HEK293 (cell line): ENCODE results near the gene TOMM70.

Experiments
- CTCF ChIA-PET: fragments of 350-600 bp; formaldehyde crosslinking; extraction: SDS; loops from one replicate; lab custom pipeline; 2021; ENCODE audit warnings: antibody characterized with exemption; lab: Yijun Ruan, JAX
- POLR2A ChIA-PET: fragments of 300-600 bp; formaldehyde crosslinking; extraction: SDS; loops from one replicate; lab custom pipeline; 2020; ENCODE audit warnings: antibody characterized with exemption, inconsistent platforms; lab: Yijun Ruan, JAX
- H3K27ac ChIP-seq: fragments of 200-500 bp; sonication (Bioruptor generic); 2 replicates; pipeline ENCODE4 v1.5.1; 2014; ENCODE audit warnings: low read depth, low read length, control low read depth, inconsistent platforms; ENCODE audit errors: extremely low read depth
- H3K36me3 ChIP-seq, 2 experiments: fragments of 200-500 bp in 1 of 2; sonication (Bioruptor generic) in 1 of 2; 1 replicate in 1 of 2; 2 replicates in 1 of 2; pipeline ENCODE4 v1.5.1; 2014 to 2017; ENCODE audit warnings: inconsistent platforms in 2 of 2, low read length in 2 of 2; ENCODE audit not compliant: control insufficient read depth in 2 of 2, insufficient read depth in 1 of 2
- H3K4me1 ChIP-seq: fragments of 200-500 bp; sonication (Bioruptor generic); 2 replicates; pipeline ENCODE4 v1.5.1; 2014; ENCODE audit warnings: mild to moderate bottlenecking, low read length, inconsistent platforms; ENCODE audit not compliant: control insufficient read depth, insufficient read depth
- H3K4me3 ChIP-seq: 2 replicates; pipeline ENCODE4 v1.5.1; 2011; ENCODE audit warnings: low read depth, mild to moderate bottlenecking, control low read depth, low read length, moderate library complexity
- H3K9me3 ChIP-seq: fragments of 200-500 bp; sonication (Bioruptor generic); 2 replicates; pipeline ENCODE4 v1.5.1; 2014; ENCODE audit warnings: low read depth, low read length, inconsistent platforms; ENCODE audit not compliant: control insufficient read depth, insufficient read depth
- GLI4 ChIP-seq: fragments of 450-650 bp; formaldehyde crosslinking; IDR thresholded peaks from 2 replicates; pipeline ENCODE4 v1.5.1; 2016; ENCODE audit warnings: missing biosample characterization, missing genetic modification characterization
- GLIS2 ChIP-seq: fragments of 450-650 bp; formaldehyde crosslinking; IDR thresholded peaks from 2 replicates; pipeline ENCODE4 v1.5.1; 2016; ENCODE audit warnings: missing biosample characterization, missing genetic modification characterization
- OVOL3 ChIP-seq: fragments of 450-650 bp; formaldehyde crosslinking; IDR thresholded peaks from 2 replicates; pipeline ENCODE4 v1.5.1; 2016; ENCODE audit warnings: missing biosample characterization, missing genetic modification characterization
- SETDB1 ChIP-seq: IDR thresholded peaks from one replicate; pipeline ENCODE4 v1.6.1; 2017; ENCODE audit warnings: mild to moderate bottlenecking, low read length, moderate library complexity, mixed read lengths; ENCODE audit not compliant: insufficient read length
- SP2 ChIP-seq: fragments of 450-650 bp; formaldehyde crosslinking; IDR thresholded peaks from 2 replicates; pipeline ENCODE4 v1.5.1; 2016; ENCODE audit warnings: missing biosample characterization, missing genetic modification characterization
- ZEB2 ChIP-seq: fragments of 450-650 bp; formaldehyde crosslinking; IDR thresholded peaks from 2 replicates; pipeline ENCODE4 v1.5.1; 2016; ENCODE audit warnings: missing biosample characterization, missing genetic modification characterization
- ZFP41 ChIP-seq: fragments of 450-650 bp; formaldehyde crosslinking; IDR thresholded peaks from 2 replicates; pipeline ENCODE4 v1.5.1; 2016; ENCODE audit warnings: missing biosample characterization, missing genetic modification characterization, borderline replicate concordance
- ZNF132 ChIP-seq: fragments of 450-650 bp; formaldehyde crosslinking; IDR thresholded peaks from 2 replicates; pipeline ENCODE4 v1.5.1; 2017; ENCODE audit warnings: missing biosample characterization, missing genetic modification characterization, borderline replicate concordance
- ZNF24 ChIP-seq: fragments of 450-650 bp; formaldehyde crosslinking; IDR thresholded peaks from 2 replicates; pipeline ENCODE4 v1.5.1; 2016; ENCODE audit warnings: missing biosample characterization, missing genetic modification characterization
- ZNF530 ChIP-seq: fragments of 450-650 bp; formaldehyde crosslinking; IDR thresholded peaks from 2 replicates; pipeline ENCODE4 v1.5.1; 2016; ENCODE audit warnings: low read depth, missing biosample characterization, missing genetic modification characterization
- ZNF621 ChIP-seq: fragments of 450-650 bp; formaldehyde crosslinking; IDR thresholded peaks from 2 replicates; pipeline ENCODE4 v1.5.1; 2017; ENCODE audit warnings: missing biosample characterization, missing genetic modification characterization
- ZNF624 ChIP-seq: fragments of 450-650 bp; formaldehyde crosslinking; IDR thresholded peaks from 2 replicates; pipeline ENCODE4 v1.5.1; 2017; ENCODE audit warnings: missing biosample characterization, missing genetic modification characterization
- TF ChIP-seq, protein P1 (sequence below): fragments of 450-650 bp; formaldehyde crosslinking; IDR thresholded peaks from 2 replicates; pipeline ENCODE4 v1.5.1; 2016; ENCODE audit warnings: missing biosample characterization, missing genetic modification characterization, low read depth
- TF ChIP-seq, protein P2 (sequence below): fragments of 450-650 bp; formaldehyde crosslinking; IDR thresholded peaks from 2 replicates; pipeline ENCODE4 v1.5.1; 2016; ENCODE audit warnings: missing biosample characterization, missing genetic modification characterization
- TF ChIP-seq, protein P3 (sequence below): fragments of 450-650 bp; formaldehyde crosslinking; IDR thresholded peaks from 2 replicates; pipeline ENCODE4 v1.5.1; 2017; ENCODE audit warnings: missing biosample characterization, missing genetic modification characterization
- TF ChIP-seq, protein P4 (sequence below): fragments of 450-650 bp; formaldehyde crosslinking; IDR thresholded peaks from 2 replicates; pipeline ENCODE4 v1.5.1; 2016; ENCODE audit warnings: missing biosample characterization, missing genetic modification characterization
- TF ChIP-seq, protein P5 (sequence below): fragments of 450-650 bp; formaldehyde crosslinking; conservative IDR thresholded peaks from 2 replicates; pipeline ENCODE4 v1.5.1; 2016; ENCODE audit warnings: low read depth, missing biosample characterization, missing genetic modification characterization

TOMM70 gene

DNA sequence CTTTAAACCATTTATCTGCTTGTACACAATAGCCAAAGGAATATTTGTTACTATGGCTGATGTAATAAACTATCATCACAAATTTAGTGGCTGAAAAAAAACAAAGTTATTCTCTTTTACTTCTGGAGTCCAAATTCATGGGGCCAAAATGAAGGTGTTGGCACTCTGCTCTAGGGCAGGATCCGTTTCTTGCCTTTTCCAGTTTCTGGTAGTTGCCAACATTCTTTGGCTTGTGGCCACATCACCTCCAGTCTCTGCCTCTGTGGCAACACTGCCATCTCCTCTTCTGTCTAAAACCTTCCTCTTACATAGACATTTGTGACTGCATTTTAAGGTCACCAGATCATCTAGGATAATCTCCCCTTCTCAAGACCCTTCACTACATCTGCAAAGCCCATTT is 39.0 kb downstream of the TOMM70 start:
- Histone ChIP-seq H3K9me3 (no peaks in the 10 kb centered on the region), H3K4me1 (no peaks in the 10 kb centered on the region), H3K36me3 (peaks cover 7 to 75% of the 10 kb centered on the region in 2 experiments; a peak in 2 of 3 replicates), H3K4me3 (no peak overlapping the region), H3K27ac (no peak overlapping the region)
- ChIA-PET POLR2A (no interaction called here), CTCF (no interaction called here)
- TF ChIP-seq SETDB1 (peak; percentile 17), ZNF621 (tag by site-specific recombination) (no peak), SP2 (tag by site-specific recombination) (no peak)
- TF ChIP-seq, protein P1, sequence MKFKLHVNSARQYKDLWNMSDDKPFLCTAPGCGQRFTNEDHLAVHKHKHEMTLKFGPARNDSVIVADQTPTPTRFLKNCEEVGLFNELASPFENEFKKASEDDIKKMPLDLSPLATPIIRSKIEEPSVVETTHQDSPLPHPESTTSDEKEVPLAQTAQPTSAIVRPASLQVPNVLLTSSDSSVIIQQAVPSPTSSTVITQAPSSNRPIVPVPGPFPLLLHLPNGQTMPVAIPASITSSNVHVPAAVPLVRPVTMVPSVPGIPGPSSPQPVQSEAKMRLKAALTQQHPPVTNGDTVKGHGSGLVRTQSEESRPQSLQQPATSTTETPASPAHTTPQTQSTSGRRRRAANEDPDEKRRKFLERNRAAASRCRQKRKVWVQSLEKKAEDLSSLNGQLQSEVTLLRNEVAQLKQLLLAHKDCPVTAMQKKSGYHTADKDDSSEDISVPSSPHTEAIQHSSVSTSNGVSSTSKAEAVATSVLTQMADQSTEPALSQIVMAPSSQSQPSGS (tag by site-specific recombination) = no peak
- TF ChIP-seq, protein P2, sequence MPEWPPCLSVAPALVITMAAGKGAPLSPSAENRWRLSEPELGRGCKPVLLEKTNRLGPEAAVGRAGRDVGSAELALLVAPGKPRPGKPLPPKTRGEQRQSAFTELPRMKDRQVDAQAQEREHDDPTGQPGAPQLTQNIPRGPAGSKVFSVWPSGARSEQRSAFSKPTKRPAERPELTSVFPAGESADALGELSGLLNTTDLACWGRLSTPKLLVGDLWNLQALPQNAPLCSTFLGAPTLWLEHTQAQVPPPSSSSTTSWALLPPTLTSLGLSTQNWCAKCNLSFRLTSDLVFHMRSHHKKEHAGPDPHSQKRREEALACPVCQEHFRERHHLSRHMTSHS (tag by site-specific recombination) = no peak

DNA sequence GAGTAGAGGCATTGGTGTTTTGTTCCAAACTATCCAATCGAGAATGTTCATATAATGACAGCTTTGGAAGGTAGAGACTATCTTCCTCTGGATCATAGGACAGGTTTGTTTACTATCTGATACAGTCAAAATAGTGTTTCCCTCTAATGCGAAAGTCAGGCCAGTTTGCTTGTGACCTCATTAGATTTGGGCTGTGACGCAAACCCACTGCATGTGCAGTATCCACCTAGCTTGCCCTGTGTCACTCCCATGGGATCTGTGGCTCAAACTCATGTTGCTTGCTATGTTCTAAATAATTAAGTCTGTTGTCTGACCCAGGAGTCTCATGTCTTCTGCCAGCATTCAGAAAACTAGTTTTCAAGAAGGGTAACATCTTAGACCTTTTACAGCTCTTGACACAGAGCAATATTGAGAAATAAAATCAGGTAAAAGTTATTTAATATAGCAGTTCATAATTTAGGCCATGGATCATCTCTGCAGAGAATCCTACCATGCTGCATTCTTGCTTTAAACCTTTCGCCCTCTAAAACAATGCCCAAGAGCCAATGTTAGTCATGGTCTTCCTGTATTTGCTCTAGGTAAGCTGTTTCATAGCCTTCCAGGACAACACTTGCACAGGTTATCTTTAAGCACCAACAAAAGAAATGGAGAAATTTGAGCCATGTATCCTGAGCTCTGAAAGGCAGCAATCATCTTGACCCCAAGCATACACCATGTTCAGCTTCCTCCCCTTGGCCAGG is 40.0 kb downstream of the TOMM70 start:
- POLR2A ChIA-PET = no interaction called here
- Histone ChIP-seq H3K4me3 (no peak overlapping the region), H3K27ac (no peak overlapping the region), H3K9me3 (no peaks in the 10 kb centered on the region), H3K36me3 (peaks cover 7 to 72% of the 10 kb centered on the region in 2 experiments; a peak in 1 of 3 replicates), H3K4me1 (no peaks in the 10 kb centered on the region)
- TF ChIP-seq, protein P3, sequence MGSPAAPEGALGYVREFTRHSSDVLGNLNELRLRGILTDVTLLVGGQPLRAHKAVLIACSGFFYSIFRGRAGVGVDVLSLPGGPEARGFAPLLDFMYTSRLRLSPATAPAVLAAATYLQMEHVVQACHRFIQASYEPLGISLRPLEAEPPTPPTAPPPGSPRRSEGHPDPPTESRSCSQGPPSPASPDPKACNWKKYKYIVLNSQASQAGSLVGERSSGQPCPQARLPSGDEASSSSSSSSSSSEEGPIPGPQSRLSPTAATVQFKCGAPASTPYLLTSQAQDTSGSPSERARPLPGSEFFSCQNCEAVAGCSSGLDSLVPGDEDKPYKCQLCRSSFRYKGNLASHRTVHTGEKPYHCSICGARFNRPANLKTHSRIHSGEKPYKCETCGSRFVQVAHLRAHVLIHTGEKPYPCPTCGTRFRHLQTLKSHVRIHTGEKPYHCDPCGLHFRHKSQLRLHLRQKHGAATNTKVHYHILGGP (tag by site-specific recombination) = no peak
- TF ChIP-seq ZFP41 (no peak), GLI4 (no peak), ZEB2 (no peak), OVOL3 (tag by site-specific recombination) (no peak)
- CTCF ChIA-PET = no interaction called here

DNA sequence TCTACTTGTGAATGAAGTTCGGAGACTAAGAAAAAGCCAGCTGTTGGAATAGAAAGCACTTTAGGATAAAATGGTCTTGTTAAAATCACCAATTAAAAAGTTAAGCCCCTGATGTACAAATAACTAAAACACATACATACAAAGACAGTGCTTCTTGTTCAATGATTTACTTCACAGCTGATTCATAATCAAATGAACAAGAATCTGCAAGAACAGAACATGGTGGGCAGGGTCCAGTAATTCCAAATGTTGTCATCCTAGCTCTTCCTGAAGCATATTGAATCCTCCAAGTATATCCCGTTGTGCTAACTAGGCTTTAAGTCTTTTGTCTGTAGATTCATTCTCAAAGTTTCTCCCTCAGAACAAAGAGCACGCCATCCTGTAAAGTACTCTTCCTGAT is 41.9 kb downstream of the TOMM70 start:
- Histone ChIP-seq H3K4me3 (no peak overlapping the region), H3K9me3 (no peaks in the 10 kb centered on the region), H3K4me1 (no peaks in the 10 kb centered on the region), H3K36me3 (peaks cover 4 to 72% of the 10 kb centered on the region in 2 experiments; a peak in 1 of 3 replicates), H3K27ac (no peak overlapping the region)
- CTCF ChIA-PET = no interaction called here
- POLR2A ChIA-PET = interaction anchor here (0.6 kb wide), 1 partner anchor 12 kb away, joined by 4 read pairs; no protein-coding TSS in a partner anchor
- TF ChIP-seq, protein P4, sequence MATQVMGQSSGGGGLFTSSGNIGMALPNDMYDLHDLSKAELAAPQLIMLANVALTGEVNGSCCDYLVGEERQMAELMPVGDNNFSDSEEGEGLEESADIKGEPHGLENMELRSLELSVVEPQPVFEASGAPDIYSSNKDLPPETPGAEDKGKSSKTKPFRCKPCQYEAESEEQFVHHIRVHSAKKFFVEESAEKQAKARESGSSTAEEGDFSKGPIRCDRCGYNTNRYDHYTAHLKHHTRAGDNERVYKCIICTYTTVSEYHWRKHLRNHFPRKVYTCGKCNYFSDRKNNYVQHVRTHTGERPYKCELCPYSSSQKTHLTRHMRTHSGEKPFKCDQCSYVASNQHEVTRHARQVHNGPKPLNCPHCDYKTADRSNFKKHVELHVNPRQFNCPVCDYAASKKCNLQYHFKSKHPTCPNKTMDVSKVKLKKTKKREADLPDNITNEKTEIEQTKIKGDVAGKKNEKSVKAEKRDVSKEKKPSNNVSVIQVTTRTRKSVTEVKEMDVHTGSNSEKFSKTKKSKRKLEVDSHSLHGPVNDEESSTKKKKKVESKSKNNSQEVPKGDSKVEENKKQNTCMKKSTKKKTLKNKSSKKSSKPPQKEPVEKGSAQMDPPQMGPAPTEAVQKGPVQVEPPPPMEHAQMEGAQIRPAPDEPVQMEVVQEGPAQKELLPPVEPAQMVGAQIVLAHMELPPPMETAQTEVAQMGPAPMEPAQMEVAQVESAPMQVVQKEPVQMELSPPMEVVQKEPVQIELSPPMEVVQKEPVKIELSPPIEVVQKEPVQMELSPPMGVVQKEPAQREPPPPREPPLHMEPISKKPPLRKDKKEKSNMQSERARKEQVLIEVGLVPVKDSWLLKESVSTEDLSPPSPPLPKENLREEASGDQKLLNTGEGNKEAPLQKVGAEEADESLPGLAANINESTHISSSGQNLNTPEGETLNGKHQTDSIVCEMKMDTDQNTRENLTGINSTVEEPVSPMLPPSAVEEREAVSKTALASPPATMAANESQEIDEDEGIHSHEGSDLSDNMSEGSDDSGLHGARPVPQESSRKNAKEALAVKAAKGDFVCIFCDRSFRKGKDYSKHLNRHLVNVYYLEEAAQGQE = no peak
- TF ChIP-seq GLIS2 (tag by site-specific recombination) = no peak
- TF ChIP-seq ZNF24 = no peak
- no peak for TF ChIP-seq ZNF530
- no peak for TF ChIP-seq ZNF132
- TF ChIP-seq, protein P5, sequence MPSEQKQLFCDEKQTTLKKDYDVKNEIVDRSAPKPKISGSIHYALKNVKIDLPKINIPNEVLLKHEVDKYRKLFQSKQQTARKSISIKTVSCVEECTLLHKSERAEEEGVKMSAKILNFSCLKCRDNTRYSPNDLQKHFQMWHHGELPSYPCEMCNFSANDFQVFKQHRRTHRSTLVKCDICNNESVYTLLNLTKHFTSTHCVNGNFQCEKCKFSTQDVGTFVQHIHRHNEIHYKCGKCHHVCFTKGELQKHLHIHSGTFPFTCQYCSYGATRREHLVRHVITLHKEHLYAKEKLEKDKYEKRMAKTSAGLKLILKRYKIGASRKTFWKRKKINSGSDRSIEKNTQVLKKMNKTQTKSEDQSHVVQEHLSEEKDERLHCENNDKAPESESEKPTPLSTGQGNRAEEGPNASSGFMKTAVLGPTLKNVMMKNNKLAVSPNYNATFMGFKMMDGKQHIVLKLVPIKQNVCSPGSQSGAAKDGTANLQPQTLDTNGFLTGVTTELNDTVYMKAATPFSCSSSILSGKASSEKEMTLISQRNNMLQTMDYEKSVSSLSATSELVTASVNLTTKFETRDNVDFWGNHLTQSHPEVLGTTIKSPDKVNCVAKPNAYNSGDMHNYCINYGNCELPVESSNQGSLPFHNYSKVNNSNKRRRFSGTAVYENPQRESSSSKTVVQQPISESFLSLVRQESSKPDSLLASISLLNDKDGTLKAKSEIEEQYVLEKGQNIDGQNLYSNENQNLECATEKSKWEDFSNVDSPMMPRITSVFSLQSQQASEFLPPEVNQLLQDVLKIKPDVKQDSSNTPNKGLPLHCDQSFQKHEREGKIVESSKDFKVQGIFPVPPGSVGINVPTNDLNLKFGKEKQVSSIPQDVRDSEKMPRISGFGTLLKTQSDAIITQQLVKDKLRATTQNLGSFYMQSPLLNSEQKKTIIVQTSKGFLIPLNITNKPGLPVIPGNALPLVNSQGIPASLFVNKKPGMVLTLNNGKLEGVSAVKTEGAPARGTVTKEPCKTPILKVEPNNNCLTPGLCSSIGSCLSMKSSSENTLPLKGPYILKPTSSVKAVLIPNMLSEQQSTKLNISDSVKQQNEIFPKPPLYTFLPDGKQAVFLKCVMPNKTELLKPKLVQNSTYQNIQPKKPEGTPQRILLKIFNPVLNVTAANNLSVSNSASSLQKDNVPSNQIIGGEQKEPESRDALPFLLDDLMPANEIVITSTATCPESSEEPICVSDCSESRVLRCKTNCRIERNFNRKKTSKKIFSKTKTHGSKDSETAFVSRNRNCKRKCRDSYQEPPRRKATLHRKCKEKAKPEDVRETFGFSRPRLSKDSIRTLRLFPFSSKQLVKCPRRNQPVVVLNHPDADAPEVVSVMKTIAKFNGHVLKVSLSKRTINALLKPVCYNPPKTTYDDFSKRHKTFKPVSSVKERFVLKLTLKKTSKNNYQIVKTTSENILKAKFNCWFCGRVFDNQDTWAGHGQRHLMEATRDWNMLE = no peak
- TF ChIP-seq ZNF624 (tag by site-specific recombination) = no peak
